Measurements from ENCODE around the gene NCKAP5. TPM values are rescaled to one million over a fixed set of nuclear protein-coding genes. Genes with fewer than 3 reads are reported as not detected.

NCKAP5 gene
- total and polyA plus RNA-seq, 7 experiments from 2014 or later: 0.12 TPM; not detected in 6

DNA sequence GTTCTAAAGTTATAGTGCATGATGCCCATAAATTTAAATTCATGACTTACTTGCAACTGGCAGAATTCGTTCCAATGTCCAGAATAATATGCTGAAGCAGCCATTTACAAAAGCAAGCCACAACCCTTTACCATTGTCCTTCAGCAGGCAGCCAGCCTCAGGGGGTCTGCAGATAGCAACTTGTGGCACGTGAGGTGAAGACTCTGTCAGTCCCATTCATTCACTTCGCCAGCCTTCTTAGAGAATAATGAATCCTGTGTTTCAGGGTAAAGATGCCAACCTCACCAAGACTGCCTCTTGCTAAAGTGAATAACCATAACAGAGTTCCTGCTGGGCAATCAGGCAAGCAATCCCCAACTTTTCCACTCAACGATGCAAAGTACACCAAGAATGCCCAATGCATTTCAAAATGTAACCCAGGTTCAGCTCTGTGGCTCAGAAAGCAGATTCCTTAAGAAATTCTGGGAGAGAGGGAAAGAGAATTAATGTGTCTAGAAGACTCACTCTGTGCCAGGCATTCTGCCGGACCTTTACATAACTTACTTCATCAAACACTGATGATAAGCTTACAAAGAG, 315.4 kb downstream of the NCKAP5 start:
- H3K27me3 Mint-ChIP-seq: no peaks in the 10 kb centered on the region
- Histone ChIP-seq H3K27me3 (ENCODE audit: control insufficient read depth in 2 of 2, insufficient read depth in 2 of 2, low read length in 2 of 2) (no peaks in the 10 kb centered on the region), H3K4me1 (ENCODE audit: control insufficient read depth in 2 of 2, insufficient read depth in 2 of 2, low read length in 2 of 2) (no peaks in the 10 kb centered on the region), H3K36me3 (ENCODE audit: control insufficient read depth in 2 of 3, insufficient read depth in 3 of 3, low read length in 3 of 3) (no peaks in the 10 kb centered on the region), H3K9me3 (ENCODE audit: control insufficient read depth in 2 of 3, low read length in 3 of 3) (no peaks in the 10 kb centered on the region), H3K27ac (ENCODE audit: low read depth, low read length) (no peak overlapping the region), H3K4me3 (ENCODE audit: low read length) (no peak overlapping the region)
- peaks cover 0 to 7% (median 0%) of the 10 kb centered on the region in 11 donors for H3K9me3 Mint-ChIP-seq
- CTCF ChIA-PET: no interaction called here
- no peaks in the 10 kb centered on the region for H3K36me3 Mint-ChIP-seq
- POLR2A ChIA-PET: no interaction called here
- DNase-seq: no peak
- no peak overlapping the region for H3K27ac Mint-ChIP-seq
- H3K4me1 Mint-ChIP-seq: no peaks in the 10 kb centered on the region
- H3K4me3 Mint-ChIP-seq: no peak overlapping the region
- intact Hi-C loops (cut with micrococcal nuclease): no loop called here
- no peak for ATAC-seq

DNA sequence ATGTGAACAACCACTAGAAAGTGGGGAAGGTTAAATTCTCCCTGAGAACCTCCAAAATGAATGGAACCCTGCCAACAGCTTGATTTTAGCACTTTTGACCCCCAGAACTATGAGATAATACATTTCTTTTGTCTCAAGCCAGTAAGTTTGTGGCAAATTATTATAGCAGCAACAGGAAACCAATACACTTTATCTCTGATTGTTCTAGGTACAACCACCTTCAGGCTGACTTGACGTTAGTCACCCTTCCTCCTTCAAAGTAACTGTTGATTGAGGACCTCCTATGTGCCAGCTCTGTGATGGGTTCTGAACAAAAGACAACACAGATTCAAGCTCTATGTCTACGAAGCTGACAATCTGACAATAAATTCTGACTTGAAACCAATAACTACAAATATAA, 318.9 kb downstream of the NCKAP5 start:
- intact Hi-C loops (cut with micrococcal nuclease): no loop called here
- peaks cover 0 to 7% (median 0%) of the 10 kb centered on the region in 11 donors for H3K9me3 Mint-ChIP-seq
- H3K4me1 Mint-ChIP-seq: no peaks in the 10 kb centered on the region
- no peaks in the 10 kb centered on the region for H3K27me3 ChIP-seq (ENCODE audit: control insufficient read depth in 2 of 2, insufficient read depth in 2 of 2, low read length in 2 of 2)
- DNase-seq (no peak), ATAC-seq (no peak)
- no peaks in the 10 kb centered on the region for H3K36me3 ChIP-seq (ENCODE audit: control insufficient read depth in 2 of 3, insufficient read depth in 3 of 3, low read length in 3 of 3)
- H3K9me3 ChIP-seq (ENCODE audit: control insufficient read depth in 2 of 3, low read length in 3 of 3): no peaks in the 10 kb centered on the region
- no peak overlapping the region for H3K27ac Mint-ChIP-seq
- no peaks in the 10 kb centered on the region for H3K27me3 Mint-ChIP-seq
- H3K4me3 ChIP-seq (ENCODE audit: low read length): no peak overlapping the region
- H3K4me3 Mint-ChIP-seq: no peak overlapping the region
- H3K27ac ChIP-seq (ENCODE audit: low read depth, low read length): no peak overlapping the region
- H3K4me1 ChIP-seq (ENCODE audit: control insufficient read depth in 2 of 2, insufficient read depth in 2 of 2, low read length in 2 of 2): no peaks in the 10 kb centered on the region
- ChIA-PET CTCF (no interaction called here), POLR2A (no interaction called here)
- H3K36me3 Mint-ChIP-seq: no peaks in the 10 kb centered on the region

DNA sequence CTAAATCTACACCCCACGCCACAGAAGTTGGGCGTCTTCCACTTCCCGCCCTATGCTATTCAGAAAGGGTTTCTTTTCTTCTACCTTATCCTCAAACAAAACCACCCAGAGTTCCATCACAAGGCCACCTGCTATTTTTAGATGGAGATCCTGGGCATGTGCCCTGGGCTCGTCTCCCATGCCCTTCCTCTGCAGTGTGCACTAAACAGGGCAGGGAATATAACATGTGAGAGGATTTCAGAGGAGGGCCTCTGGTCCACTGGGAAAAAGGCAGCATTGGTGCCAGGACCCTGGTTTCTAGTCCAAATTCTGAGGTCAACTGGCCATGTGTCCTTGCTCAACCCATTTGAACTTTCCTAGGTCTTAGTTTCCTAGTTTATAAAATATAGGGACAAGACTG, 320.0 kb downstream of the NCKAP5 start:
- ATAC-seq (no peak), DNase-seq (no peak)
- no peaks in the 10 kb centered on the region for H3K9me3 ChIP-seq (ENCODE audit: control insufficient read depth in 2 of 3, low read length in 3 of 3)
- H3K36me3 ChIP-seq (ENCODE audit: control insufficient read depth in 2 of 3, insufficient read depth in 3 of 3, low read length in 3 of 3): no peaks in the 10 kb centered on the region
- ChIA-PET POLR2A (no interaction called here), CTCF (no interaction called here)
- no peaks in the 10 kb centered on the region for H3K27me3 ChIP-seq (ENCODE audit: control insufficient read depth in 2 of 2, insufficient read depth in 2 of 2, low read length in 2 of 2)
- no peaks in the 10 kb centered on the region for H3K27me3 Mint-ChIP-seq
- intact Hi-C loops (cut with micrococcal nuclease): no loop called here
- no peaks in the 10 kb centered on the region for H3K4me1 ChIP-seq (ENCODE audit: control insufficient read depth in 2 of 2, insufficient read depth in 2 of 2, low read length in 2 of 2)
- no peak overlapping the region for H3K27ac ChIP-seq (ENCODE audit: low read depth, low read length)
- H3K27ac Mint-ChIP-seq: no peak overlapping the region
- H3K9me3 Mint-ChIP-seq: peaks cover 0 to 7% (median 0%) of the 10 kb centered on the region in 11 donors
- no peaks in the 10 kb centered on the region for H3K4me1 Mint-ChIP-seq
- H3K4me3 Mint-ChIP-seq: no peak overlapping the region
- H3K36me3 Mint-ChIP-seq: no peaks in the 10 kb centered on the region
- H3K4me3 ChIP-seq (ENCODE audit: low read length): no peak overlapping the region

DNA sequence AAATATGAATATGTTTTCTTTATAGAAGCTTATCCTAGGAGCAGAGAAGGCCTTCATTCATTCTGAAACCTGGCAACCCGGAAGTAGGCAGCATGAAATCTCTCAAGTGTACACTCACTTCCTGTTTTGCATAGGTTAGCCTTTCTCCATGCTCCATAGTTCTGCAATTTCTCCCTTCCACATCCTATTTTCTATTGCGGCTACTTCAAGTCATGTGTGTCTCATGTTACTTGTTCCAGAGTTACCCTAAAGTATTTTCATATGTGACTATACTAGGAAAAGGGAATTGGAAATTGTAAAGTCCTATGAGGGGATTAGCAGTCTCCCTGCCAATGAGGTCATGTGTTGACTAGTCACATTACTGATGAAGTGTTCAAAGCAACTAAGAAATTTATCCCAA, 320.6 kb downstream of the NCKAP5 start:
- CTCF ChIA-PET: no interaction called here
- DNase-seq: no peak
- Mint-ChIP-seq H3K4me3 (no peak overlapping the region), H3K36me3 (no peaks in the 10 kb centered on the region), H3K9me3 (peaks cover 0 to 7% (median 0%) of the 10 kb centered on the region in 11 donors), H3K27me3 (no peaks in the 10 kb centered on the region), H3K4me1 (no peaks in the 10 kb centered on the region), H3K27ac (no peak overlapping the region)
- intact Hi-C loops (cut with micrococcal nuclease): no loop called here
- H3K9me3 ChIP-seq (ENCODE audit: control insufficient read depth in 2 of 3, low read length in 3 of 3): no peaks in the 10 kb centered on the region
- no peaks in the 10 kb centered on the region for H3K4me1 ChIP-seq (ENCODE audit: control insufficient read depth in 2 of 2, insufficient read depth in 2 of 2, low read length in 2 of 2)
- no peaks in the 10 kb centered on the region for H3K27me3 ChIP-seq (ENCODE audit: control insufficient read depth in 2 of 2, insufficient read depth in 2 of 2, low read length in 2 of 2)
- no peak overlapping the region for H3K27ac ChIP-seq (ENCODE audit: low read depth, low read length)
- no peaks in the 10 kb centered on the region for H3K36me3 ChIP-seq (ENCODE audit: control insufficient read depth in 2 of 3, insufficient read depth in 3 of 3, low read length in 3 of 3)
- POLR2A ChIA-PET: no interaction called here
- no peak overlapping the region for H3K4me3 ChIP-seq (ENCODE audit: low read length)
- ATAC-seq: no peak

DNA sequence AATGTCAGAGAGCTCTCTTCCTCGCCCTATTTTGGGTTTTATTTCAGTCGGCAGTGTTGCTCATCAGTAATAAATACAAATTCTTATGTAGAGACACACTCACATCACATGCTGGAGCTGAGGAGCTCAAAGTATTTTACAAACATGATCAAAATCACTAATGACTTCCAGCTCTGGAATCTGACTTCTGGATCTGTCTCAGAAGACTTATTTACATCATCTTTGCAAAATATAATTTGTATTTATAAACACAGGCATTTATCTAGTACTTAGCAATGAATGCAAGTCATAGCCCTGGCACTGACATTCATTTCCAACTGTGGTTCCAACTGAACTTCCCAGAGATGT, 327.1 kb downstream of the NCKAP5 start:
- Mint-ChIP-seq H3K36me3 (no peaks in the 10 kb centered on the region), H3K27me3 (no peaks in the 10 kb centered on the region), H3K4me3 (no peak overlapping the region), H3K27ac (no peak overlapping the region), H3K4me1 (no peaks in the 10 kb centered on the region), H3K9me3 (peaks cover 0 to 5% (median 0%) of the 10 kb centered on the region in 11 donors)
- intact Hi-C loops (cut with micrococcal nuclease): no loop called here
- H3K9me3 ChIP-seq (ENCODE audit: control insufficient read depth in 2 of 3, low read length in 3 of 3): no peaks in the 10 kb centered on the region
- POLR2A ChIA-PET: no interaction called here
- H3K27ac ChIP-seq (ENCODE audit: low read depth, low read length): no peak overlapping the region
- ATAC-seq (no peak), DNase-seq (no peak)
- CTCF ChIA-PET: no interaction called here
- H3K36me3 ChIP-seq (ENCODE audit: control insufficient read depth in 2 of 3, insufficient read depth in 3 of 3, low read length in 3 of 3): no peaks in the 10 kb centered on the region
- no peaks in the 10 kb centered on the region for H3K4me1 ChIP-seq (ENCODE audit: control insufficient read depth in 2 of 2, insufficient read depth in 2 of 2, low read length in 2 of 2)
- no peaks in the 10 kb centered on the region for H3K27me3 ChIP-seq (ENCODE audit: control insufficient read depth in 2 of 2, insufficient read depth in 2 of 2, low read length in 2 of 2)
- H3K4me3 ChIP-seq (ENCODE audit: low read length): no peak overlapping the region

DNA sequence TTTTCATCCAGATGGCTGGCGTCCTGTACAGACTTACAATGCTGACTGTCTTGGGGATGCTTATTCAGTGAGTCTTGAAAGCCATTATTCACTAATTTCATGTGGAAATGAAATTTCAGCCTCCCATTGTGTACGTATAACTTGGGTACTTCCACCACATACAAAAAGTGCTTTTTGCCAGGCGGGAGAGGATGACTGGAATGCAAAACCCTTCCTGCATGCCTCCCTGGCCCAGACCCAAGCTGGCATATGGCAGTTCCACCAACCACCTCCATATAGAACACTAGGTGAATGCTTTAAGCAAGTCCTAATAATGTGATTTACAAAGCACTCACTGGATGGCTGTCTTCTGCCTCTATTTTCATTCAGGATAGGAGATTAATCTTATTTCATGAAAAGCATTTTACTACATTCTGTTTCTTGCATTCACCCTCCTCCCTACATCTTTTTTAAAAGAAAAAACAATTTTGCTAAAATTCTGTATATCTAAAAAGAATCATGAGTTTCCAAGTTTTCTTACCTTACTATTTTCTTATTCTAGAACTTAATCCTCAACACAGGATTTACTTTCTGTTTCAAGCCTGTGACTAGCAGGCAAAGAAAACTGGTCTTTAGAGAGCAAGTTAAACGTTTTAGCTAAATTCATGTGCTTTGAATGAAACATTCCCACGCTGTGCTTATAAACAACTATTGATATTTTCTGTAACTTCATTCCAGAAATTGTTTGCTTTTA, 327.6 kb downstream of the NCKAP5 start:
- Histone ChIP-seq H3K27me3 (ENCODE audit: control insufficient read depth in 2 of 2, insufficient read depth in 2 of 2, low read length in 2 of 2) (no peaks in the 10 kb centered on the region), H3K4me3 (ENCODE audit: low read length) (no peak overlapping the region), H3K36me3 (ENCODE audit: control insufficient read depth in 2 of 3, insufficient read depth in 3 of 3, low read length in 3 of 3) (no peaks in the 10 kb centered on the region), H3K4me1 (ENCODE audit: control insufficient read depth in 2 of 2, insufficient read depth in 2 of 2, low read length in 2 of 2) (no peaks in the 10 kb centered on the region), H3K27ac (ENCODE audit: low read depth, low read length) (no peak overlapping the region), H3K9me3 (ENCODE audit: control insufficient read depth in 2 of 3, low read length in 3 of 3) (no peaks in the 10 kb centered on the region)
- Mint-ChIP-seq H3K27me3 (no peaks in the 10 kb centered on the region), H3K4me3 (no peak overlapping the region), H3K4me1 (no peaks in the 10 kb centered on the region), H3K9me3 (peaks cover 0 to 2% (median 0%) of the 10 kb centered on the region in 11 donors), H3K36me3 (no peaks in the 10 kb centered on the region), H3K27ac (no peak overlapping the region)
- ATAC-seq: no peak
- DNase-seq: no peak
- ChIA-PET POLR2A (no interaction called here), CTCF (no interaction called here)
- intact Hi-C loops (cut with micrococcal nuclease): no loop called here

DNA sequence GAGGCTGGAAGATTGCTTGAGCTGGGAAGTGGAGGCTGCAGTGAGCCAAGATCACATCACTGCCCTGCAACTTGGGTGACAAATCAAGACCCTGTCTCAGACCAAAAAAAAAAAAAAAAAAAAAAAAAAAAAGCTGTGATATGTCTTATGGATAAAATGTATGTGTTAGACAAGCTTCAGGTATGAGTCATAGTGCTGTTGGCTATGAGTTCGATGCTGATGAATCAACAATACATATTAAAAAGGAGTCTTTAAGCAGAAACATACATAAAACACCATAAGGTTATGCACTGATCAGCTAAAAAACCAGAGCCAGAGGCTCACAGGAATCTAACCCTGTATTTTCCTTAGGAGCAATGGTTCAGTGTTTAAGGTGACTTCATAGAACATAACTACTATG, 332.3 kb downstream of the NCKAP5 start:
- Mint-ChIP-seq H3K27me3 (no peaks in the 10 kb centered on the region), H3K4me1 (no peaks in the 10 kb centered on the region), H3K4me3 (no peak overlapping the region), H3K27ac (no peak overlapping the region), H3K9me3 (peaks cover 0 to 3% (median 0%) of the 10 kb centered on the region in 11 donors), H3K36me3 (no peaks in the 10 kb centered on the region)
- DNase-seq (no peak), ATAC-seq (no peak)
- ChIA-PET POLR2A (no interaction called here), CTCF (no interaction called here)
- H3K27me3 ChIP-seq (ENCODE audit: control insufficient read depth in 2 of 2, insufficient read depth in 2 of 2, low read length in 2 of 2): no peaks in the 10 kb centered on the region
- H3K4me3 ChIP-seq (ENCODE audit: low read length): no peak overlapping the region
- intact Hi-C loops (cut with micrococcal nuclease): no loop called here
- H3K9me3 ChIP-seq (ENCODE audit: control insufficient read depth in 2 of 3, low read length in 3 of 3): no peaks in the 10 kb centered on the region
- no peak overlapping the region for H3K27ac ChIP-seq (ENCODE audit: low read depth, low read length)
- no peaks in the 10 kb centered on the region for H3K4me1 ChIP-seq (ENCODE audit: control insufficient read depth in 2 of 2, insufficient read depth in 2 of 2, low read length in 2 of 2)
- no peaks in the 10 kb centered on the region for H3K36me3 ChIP-seq (ENCODE audit: control insufficient read depth in 2 of 3, insufficient read depth in 3 of 3, low read length in 3 of 3)

Data from naive thymus-derived CD4-positive, alpha-beta T cell (primary cell).